Measurements from ENCODE around the gene FHOD3.

Gene FHOD3

DNA sequence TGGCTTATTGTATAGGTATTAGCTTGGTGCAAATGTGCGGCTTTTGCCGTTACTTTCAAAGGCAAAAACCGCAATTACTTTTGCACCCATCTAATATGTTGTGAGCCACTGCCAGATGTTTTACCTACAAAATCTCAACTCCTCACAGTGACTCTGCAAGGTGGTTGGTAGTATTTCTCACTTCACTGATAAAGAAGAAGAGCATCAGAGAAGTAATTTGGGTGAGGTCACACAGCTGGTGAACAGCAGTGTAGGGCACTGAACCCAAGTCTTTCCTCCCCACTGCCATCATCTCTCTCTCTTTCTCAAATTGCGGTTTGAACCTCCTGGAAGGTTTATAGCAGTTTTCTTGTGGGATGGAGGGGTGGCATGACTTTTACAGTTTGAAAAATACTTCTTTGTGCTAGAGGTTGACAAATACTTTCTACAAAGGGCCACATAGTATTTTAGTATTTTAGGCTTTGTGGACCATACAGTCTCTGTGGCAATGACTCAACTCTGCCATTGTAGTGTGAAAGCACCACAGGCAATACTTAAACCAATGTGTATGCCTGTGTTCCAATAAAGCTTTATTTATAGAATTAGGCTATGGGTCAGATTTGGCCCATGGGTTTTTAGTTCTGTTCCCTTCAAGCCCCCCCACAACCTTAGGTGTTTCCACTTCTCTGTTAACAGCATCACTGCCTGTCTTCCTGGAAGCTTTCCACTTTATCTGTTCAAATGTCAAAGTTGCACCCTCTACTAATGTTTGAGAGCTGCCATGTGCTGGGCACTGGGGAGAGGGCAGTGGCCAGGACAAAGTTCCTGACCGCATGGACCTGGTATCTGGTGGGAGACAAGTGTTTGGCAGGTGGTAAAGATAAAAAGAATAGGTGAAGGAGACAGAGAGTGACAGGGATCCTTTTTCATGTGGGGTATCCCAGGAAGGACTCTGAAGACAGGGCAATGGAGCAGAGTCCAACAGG lies 30.1 kb downstream of the FHOD3 start:
- TF ChIP-seq, protein P1, sequence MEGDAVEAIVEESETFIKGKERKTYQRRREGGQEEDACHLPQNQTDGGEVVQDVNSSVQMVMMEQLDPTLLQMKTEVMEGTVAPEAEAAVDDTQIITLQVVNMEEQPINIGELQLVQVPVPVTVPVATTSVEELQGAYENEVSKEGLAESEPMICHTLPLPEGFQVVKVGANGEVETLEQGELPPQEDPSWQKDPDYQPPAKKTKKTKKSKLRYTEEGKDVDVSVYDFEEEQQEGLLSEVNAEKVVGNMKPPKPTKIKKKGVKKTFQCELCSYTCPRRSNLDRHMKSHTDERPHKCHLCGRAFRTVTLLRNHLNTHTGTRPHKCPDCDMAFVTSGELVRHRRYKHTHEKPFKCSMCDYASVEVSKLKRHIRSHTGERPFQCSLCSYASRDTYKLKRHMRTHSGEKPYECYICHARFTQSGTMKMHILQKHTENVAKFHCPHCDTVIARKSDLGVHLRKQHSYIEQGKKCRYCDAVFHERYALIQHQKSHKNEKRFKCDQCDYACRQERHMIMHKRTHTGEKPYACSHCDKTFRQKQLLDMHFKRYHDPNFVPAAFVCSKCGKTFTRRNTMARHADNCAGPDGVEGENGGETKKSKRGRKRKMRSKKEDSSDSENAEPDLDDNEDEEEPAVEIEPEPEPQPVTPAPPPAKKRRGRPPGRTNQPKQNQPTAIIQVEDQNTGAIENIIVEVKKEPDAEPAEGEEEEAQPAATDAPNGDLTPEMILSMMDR (IDR thresholded peaks at IDR 0.05; ENCODE audit: borderline replicate concordance, insufficient read depth, low read depth, low read length) = no peak
- H3K4me3 ChIP-seq (ENCODE audit: low read depth, low read length) = no peak overlapping the region

DNA sequence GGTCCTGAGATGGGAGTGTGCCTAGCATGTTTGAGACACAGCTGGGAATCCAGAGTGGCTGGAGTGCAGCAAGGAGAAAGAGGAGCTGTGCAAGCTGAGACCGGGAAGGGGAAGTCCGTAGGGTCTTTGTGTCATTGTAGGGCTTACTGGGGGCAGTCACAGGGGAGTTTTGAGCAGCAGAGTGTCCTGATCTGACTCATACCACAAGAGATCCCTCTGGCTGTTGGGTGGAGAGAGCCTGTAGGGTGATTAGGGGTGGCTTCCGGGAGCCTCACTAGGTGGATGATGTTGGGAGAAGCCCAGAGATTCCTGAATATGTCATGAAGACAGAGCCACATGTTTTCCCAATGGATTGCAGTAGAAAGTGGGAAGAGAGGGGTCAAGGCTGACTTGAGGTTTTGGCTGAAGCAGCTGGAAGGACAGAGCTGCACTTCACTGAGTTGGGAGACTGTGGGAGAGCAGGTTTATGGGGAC lies 30.9 kb downstream of the FHOD3 start:
- TF ChIP-seq, protein P1 (IDR thresholded peaks at IDR 0.05; ENCODE audit: borderline replicate concordance, insufficient read depth, low read depth, low read length) = no peak
- H3K4me3 ChIP-seq (ENCODE audit: low read depth, low read length) = no peak overlapping the region

DNA sequence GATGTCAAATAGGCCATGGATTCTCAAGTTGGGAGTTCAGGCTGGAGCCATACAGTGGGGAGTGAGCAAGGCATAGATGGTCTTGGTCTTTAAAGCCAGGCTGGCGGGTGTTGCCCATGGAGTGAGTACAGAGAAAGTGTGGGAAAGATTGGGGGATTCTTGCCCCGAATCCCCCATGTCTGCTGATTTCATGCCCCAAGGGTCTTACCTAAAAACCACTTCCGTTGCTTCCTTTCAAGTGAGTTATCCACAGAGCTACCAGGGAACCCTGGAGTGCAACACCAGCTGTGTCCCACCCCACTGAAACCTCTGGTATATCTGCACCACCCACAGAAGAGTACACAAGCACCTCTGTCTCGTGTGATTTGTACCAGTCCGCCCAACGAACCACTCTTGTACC lies 31.4 kb downstream of the FHOD3 start:
- TF ChIP-seq, protein P1 (IDR thresholded peaks at IDR 0.05; ENCODE audit: borderline replicate concordance, insufficient read depth, low read depth, low read length) = no peak
- no peak overlapping the region for H3K4me3 ChIP-seq (ENCODE audit: low read depth, low read length)

DNA sequence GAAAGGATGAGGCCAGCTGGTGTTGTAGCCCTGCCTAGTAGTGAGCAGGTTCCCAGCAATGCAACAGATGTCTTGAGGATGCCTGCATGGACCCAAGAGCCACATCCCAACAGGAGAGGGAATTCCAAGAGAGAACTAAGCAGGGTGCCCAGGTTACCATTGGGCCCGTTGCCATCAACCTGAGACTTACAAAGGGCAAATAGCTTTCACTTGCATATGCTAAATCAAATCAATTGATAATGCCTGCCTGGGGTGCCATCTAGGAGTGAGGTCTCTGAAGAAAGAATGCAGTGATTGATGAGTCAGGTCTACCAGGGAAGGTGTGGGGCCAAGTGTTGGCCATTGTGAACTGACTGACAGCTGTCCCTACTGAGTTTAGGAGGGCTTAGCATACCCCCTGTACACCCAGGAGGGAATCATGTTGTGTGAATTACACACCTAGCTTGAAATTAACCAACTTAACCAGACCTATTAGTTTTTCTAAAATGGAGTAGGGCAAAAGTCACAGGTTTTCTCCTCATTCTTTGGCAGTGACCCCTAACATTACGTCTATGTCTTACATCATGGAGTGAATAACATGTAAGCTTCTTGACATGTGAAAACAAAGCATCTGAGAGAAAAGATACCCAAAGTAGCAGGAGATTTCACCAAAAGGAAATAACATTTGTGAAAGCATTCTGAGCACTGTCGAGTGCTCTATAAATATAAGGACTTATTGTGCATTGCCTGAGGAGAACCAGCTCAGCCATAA lies 32.3 kb downstream of the FHOD3 start:
- TF ChIP-seq, protein P1 (IDR thresholded peaks at IDR 0.05; ENCODE audit: borderline replicate concordance, insufficient read depth, low read depth, low read length) = no peak
- no peak overlapping the region for H3K4me3 ChIP-seq (ENCODE audit: low read depth, low read length)

DNA sequence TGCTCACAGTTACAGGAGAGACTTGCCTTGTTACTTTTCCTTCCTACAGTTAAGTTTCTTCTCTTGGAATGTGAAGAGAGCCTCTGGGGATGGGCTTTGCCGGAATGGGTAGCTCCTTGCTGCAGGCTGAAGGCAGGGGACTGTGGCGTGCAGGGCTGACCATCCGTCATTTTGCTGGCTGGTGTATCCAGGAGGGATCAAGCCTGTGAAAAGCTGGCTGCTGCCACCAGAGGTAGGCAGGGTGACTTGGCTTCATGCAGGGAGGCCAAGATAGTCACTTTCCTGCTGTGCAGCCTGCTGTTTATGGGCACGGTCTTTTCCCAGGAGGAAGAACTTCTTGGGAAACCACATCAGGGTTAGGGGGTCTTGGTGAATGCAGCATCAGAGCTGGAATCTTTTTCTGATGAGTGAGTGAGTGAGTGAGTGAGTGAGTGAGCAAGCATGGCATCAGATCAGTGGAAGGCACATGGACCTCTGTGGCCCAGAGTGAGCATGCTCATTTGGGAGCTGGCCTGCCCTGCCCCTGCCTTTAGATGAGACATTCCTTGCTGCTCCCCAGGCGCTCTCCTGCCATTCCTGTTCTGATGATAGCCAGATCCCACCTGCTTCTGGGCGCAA lies 33.0 kb downstream of the FHOD3 start:
- TF ChIP-seq, protein P1 (IDR thresholded peaks at IDR 0.05; ENCODE audit: borderline replicate concordance, insufficient read depth, low read depth, low read length) = no peak
- no peak overlapping the region for H3K4me3 ChIP-seq (ENCODE audit: low read depth, low read length)

DNA sequence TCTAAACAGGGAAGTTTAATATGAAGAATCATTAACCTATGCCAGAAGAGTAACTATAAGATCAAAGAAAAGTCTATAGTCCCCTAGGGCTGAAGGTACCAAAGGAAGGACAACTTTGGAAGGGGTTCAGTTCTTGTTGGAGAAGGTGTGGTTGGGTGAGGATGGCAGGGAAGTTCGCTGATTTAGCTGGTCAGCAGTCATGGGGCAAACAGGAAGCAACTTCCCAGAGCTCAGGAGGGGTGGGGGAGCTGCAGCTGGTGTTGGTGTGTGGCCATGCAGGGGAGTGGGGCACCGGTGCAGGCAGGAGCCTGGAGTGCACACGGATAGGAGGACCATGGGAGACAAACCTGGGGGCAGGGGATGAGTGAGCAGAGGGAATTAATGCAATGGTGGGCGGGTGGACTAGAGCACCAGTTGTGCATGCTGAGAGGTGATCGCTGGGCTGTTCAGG lies 34.0 kb downstream of the FHOD3 start:
- TF ChIP-seq, protein P1 (IDR thresholded peaks at IDR 0.05; ENCODE audit: borderline replicate concordance, insufficient read depth, low read depth, low read length) = no peak
- no peak overlapping the region for H3K4me3 ChIP-seq (ENCODE audit: low read depth, low read length)

Data from GM12875 (cell line).